ENCODE data around the gene SLC35B2. TPM values are rescaled to one million over a fixed set of nuclear protein-coding genes. Genes with fewer than 3 reads are reported as not detected.

SLC35B2 gene
- total and polyA plus RNA-seq, 9 of the 15 experiments (the other 6 are each of a cell fraction or from before 2014, with no cell fraction given): 14.5 to 59.1 (median 47.1) TPM

DNA sequence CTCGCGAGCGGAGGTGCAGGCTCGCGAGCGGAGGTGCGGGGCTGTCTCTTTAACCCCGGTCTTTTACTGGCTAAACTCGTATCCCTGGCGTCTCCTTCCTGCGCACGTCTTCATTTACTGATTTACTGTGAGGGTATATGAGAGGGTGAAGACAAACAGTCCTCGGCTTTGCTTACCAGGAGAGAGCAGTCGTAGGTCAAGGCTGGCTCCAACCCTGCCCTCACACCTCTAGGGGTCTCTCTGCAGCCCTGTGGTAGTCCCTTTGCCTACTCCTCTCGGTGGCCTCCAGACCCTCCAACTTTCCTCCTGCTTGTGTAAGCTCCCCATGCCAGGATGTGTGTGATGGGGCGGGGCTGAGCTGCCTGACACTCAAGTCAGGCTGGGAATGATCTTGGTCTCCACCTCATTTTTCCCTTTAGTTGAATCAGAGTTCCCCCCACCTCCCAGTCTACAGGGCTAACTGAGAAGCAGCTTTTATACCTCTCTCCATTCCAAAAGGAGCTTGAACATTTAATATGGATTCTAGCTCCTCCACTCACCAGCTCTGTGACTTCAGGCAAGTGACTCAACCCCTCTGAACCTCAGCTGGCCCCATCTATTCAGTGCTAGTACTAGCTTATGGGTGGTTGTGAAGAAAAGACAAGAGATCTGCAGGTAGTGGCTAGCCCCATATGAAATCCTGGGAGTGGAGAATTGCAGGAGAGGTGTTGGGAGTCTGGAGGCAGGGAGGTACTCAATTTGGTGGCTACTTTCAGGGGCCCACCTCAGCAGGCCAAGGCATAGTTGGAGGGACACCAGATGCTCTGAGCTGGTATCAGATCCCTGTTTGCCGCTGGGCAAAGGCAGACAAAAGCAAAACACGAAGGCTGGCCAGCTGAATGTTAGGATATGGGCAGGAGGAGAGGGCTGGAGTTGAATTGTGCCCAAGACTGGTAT lies 33.0 kb downstream of the SLC35B2 start (continued):
- TF ChIP-seq, protein P1, sequence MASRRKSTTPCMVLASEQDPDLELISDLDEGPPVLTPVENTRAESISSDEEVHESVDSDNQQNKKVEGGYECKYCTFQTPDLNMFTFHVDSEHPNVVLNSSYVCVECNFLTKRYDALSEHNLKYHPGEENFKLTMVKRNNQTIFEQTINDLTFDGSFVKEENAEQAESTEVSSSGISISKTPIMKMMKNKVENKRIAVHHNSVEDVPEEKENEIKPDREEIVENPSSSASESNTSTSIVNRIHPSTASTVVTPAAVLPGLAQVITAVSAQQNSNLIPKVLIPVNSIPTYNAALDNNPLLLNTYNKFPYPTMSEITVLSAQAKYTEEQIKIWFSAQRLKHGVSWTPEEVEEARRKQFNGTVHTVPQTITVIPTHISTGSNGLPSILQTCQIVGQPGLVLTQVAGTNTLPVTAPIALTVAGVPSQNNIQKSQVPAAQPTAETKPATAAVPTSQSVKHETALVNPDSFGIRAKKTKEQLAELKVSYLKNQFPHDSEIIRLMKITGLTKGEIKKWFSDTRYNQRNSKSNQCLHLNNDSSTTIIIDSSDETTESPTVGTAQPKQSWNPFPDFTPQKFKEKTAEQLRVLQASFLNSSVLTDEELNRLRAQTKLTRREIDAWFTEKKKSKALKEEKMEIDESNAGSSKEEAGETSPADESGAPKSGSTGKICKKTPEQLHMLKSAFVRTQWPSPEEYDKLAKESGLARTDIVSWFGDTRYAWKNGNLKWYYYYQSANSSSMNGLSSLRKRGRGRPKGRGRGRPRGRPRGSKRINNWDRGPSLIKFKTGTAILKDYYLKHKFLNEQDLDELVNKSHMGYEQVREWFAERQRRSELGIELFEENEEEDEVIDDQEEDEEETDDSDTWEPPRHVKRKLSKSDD (conservative IDR thresholded peaks at IDR 0.05; ENCODE audit: low read length): no peak
- TF ChIP-seq, protein P2, sequence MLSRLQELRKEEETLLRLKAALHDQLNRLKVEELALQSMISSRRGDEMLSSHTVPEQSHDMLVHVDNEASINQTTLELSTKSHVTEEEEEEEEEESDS (CRISPR knock-in tag; IDR thresholded peaks at IDR 0.05): no peak
- TF ChIP-seq CBFB (CRISPR knock-in tag; IDR thresholded peaks at IDR 0.05) (0 out of 2 replicates have a peak, but pooled peaks have one; percentile 28), POLR3G (IDR thresholded peaks at IDR 0.05; ENCODE audit: extremely low read depth, insufficient read length, insufficient replicate concordance) (no peak), ZSCAN29 (IDR thresholded peaks at IDR 0.05) (no peak), FOXJ3 (CRISPR knock-in tag; IDR thresholded peaks at IDR 0.05) (no peak), NELFE (IDR thresholded peaks at IDR 0.05; ENCODE audit: insufficient read depth, insufficient read length) (no peak), TFAM (CRISPR knock-in tag; conservative IDR thresholded peaks at IDR 0.05) (no peak), RBBP5 (IDR thresholded peaks at IDR 0.05; ENCODE audit: borderline replicate concordance, insufficient read depth, low read length, poor library complexity, severe bottlenecking) (peak; percentile 48), SMARCE1 (IDR thresholded peaks at IDR 0.05) (no peak), RBM25 (IDR thresholded peaks at IDR 0.05; ENCODE audit: low read depth, low read length, severe bottlenecking) (peak; percentile 85), ZNF212 (CRISPR knock-in tag; IDR thresholded peaks at IDR 0.05) (no peak), ZSCAN32 (CRISPR knock-in tag; IDR thresholded peaks at IDR 0.05) (no peak), ZNF274 (IDR thresholded peaks at IDR 0.05; ENCODE audit: borderline replicate concordance, low read depth, low read length) (no peak)
- TF ChIP-seq, protein P3, sequence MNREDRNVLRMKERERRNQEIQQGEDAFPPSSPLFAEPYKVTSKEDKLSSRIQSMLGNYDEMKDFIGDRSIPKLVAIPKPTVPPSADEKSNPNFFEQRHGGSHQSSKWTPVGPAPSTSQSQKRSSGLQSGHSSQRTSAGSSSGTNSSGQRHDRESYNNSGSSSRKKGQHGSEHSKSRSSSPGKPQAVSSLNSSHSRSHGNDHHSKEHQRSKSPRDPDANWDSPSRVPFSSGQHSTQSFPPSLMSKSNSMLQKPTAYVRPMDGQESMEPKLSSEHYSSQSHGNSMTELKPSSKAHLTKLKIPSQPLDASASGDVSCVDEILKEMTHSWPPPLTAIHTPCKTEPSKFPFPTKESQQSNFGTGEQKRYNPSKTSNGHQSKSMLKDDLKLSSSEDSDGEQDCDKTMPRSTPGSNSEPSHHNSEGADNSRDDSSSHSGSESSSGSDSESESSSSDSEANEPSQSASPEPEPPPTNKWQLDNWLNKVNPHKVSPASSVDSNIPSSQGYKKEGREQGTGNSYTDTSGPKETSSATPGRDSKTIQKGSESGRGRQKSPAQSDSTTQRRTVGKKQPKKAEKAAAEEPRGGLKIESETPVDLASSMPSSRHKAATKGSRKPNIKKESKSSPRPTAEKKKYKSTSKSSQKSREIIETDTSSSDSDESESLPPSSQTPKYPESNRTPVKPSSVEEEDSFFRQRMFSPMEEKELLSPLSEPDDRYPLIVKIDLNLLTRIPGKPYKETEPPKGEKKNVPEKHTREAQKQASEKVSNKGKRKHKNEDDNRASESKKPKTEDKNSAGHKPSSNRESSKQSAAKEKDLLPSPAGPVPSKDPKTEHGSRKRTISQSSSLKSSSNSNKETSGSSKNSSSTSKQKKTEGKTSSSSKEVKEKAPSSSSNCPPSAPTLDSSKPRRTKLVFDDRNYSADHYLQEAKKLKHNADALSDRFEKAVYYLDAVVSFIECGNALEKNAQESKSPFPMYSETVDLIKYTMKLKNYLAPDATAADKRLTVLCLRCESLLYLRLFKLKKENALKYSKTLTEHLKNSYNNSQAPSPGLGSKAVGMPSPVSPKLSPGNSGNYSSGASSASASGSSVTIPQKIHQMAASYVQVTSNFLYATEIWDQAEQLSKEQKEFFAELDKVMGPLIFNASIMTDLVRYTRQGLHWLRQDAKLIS (CRISPR knock-in tag; IDR thresholded peaks at IDR 0.05): 0 out of 2 replicates have a peak, but pooled peaks have one; percentile 36

Measured in K562 (cell line).